ENCODE results near the gene ACSS3.

DNA sequence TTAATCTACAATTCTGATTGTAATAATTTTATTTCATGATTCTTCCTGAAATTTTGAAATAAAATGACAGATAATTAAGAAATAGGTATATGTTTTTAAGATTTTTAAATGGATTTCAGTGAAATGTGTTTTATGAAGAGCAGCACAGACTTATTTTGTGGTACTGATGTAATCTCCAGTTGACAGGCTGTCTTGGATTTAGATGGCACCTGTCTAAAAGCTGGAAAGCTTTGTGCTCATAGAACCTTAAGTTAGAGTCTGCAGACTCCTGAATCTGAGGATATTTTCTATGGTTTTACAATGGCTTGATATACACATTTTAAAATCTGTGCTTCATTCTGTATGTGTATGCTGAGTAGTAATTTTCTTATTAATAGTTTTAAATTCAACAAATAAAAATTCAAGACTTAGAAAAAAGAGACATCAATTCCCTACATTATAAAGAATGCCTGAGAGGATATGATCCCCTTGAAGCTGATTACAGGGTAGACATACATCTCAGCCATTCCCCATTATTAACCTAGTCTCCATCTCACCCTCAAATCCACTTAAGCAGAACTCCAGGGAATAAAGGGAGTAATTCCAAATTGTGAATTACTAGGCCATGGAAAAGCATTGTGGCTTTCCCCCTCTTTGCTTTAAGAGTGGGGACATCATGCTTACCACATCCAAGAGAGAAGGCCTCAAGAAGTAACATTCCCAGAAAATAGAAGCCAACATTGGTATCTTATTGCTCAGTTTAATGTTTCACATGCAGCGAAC, 33.7 kb upstream of the ACSS3 start:
- TF ChIP-seq, protein P1, sequence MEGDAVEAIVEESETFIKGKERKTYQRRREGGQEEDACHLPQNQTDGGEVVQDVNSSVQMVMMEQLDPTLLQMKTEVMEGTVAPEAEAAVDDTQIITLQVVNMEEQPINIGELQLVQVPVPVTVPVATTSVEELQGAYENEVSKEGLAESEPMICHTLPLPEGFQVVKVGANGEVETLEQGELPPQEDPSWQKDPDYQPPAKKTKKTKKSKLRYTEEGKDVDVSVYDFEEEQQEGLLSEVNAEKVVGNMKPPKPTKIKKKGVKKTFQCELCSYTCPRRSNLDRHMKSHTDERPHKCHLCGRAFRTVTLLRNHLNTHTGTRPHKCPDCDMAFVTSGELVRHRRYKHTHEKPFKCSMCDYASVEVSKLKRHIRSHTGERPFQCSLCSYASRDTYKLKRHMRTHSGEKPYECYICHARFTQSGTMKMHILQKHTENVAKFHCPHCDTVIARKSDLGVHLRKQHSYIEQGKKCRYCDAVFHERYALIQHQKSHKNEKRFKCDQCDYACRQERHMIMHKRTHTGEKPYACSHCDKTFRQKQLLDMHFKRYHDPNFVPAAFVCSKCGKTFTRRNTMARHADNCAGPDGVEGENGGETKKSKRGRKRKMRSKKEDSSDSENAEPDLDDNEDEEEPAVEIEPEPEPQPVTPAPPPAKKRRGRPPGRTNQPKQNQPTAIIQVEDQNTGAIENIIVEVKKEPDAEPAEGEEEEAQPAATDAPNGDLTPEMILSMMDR (IDR thresholded peaks at IDR 0.05): no peak
- TF ChIP-seq FOSL2 (IDR thresholded peaks at IDR 0.05; ENCODE audit: borderline replicate concordance, low read depth) (no peak), EP300 (IDR thresholded peaks at IDR 0.05; ENCODE audit: borderline replicate concordance in 1 of 2, low read depth in 1 of 2, low read length in 1 of 2) (no peak), SMC3 (IDR thresholded peaks at IDR 0.05; ENCODE audit: low read depth, low read length) (no peak), POLR2AphosphoS5 (IDR thresholded peaks at IDR 0.05; ENCODE audit: low read depth, low read length) (no peak), YY1 (IDR thresholded peaks at IDR 0.05; ENCODE audit: low read depth) (no peak), FOXM1 (IDR thresholded peaks at IDR 0.05; ENCODE audit: low read depth) (no peak), JUND (IDR thresholded peaks at IDR 0.05) (no peak), PBX3 (IDR thresholded peaks at IDR 0.05) (no peak), RAD21 (IDR thresholded peaks at IDR 0.05; ENCODE audit: low read length) (no peak)
- TF ChIP-seq, protein P2, sequence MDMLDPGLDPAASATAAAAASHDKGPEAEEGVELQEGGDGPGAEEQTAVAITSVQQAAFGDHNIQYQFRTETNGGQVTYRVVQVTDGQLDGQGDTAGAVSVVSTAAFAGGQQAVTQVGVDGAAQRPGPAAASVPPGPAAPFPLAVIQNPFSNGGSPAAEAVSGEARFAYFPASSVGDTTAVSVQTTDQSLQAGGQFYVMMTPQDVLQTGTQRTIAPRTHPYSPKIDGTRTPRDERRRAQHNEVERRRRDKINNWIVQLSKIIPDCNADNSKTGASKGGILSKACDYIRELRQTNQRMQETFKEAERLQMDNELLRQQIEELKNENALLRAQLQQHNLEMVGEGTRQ (IDR thresholded peaks at IDR 0.05; ENCODE audit: borderline replicate concordance, low read depth, low read length): no peak
